ENCODE results near the gene ADAMTS17. TPM values are rescaled to one million over a fixed set of nuclear protein-coding genes. Genes with fewer than 3 reads are reported as not detected.

ADAMTS17 gene
- total RNA-seq, 1 experiment from 2014 or later = 1.6 TPM

DNA sequence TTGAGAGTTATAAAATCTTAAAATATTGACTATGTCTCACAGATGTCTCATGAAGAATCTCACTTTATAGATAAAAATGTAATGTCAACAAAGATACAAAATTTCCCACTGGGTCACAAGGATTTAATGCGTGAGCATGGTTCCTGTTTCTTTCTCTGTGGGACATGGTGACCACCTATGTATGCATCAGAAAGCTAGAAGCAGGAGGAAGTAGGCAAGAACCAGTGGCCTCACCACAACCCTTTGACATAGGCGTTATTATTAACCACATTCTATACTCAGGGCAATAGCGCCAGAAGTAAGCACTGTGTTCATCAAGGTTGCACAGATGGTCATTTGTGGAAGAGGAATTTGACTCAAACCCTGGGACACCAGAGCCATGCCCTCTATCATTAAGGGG is 11.7 kb upstream of the ADAMTS17 start:
- CTCF ChIA-PET = no interaction called here
- no peak for ATAC-seq
- in situ Hi-C loops (cut with HindIII; ENCODE audit: low pct_unique_long_range_greater_than_20kb, low sequenced_read_pairs) = no loop called here
- Histone ChIP-seq H3K9me3 (ENCODE audit: control insufficient read depth, insufficient read depth, low read depth, low read length) (no peaks in the 10 kb centered on the region; the same call in 1 of the 2 replicates), H3K4me3 (ENCODE audit: low read depth in 2 of 2, low read length in 2 of 2) (no peak overlapping the region), H3K27me3 (ENCODE audit: control insufficient read depth, insufficient read depth, low read length) (peaks cover 6% of the 10 kb centered on the region), H3K27ac (ENCODE audit: low read length) (no peak overlapping the region), H3K36me3 (ENCODE audit: control insufficient read depth, insufficient read depth, low read length) (no peaks in the 10 kb centered on the region), H3K4me1 (ENCODE audit: control insufficient read depth, insufficient read depth, low read length) (no peaks in the 10 kb centered on the region; the same call in 1 of the 2 replicates)
- DNase-seq (ENCODE audit: low read depth, low spot score) = no peak
- BruUV-seq (replicated peaks) = no TSS peak
- TF ChIP-seq TCF7L2 (IDR thresholded peaks at IDR 0.05; ENCODE audit: low read depth, low read length) (no peak), SIN3A (IDR thresholded peaks at IDR 0.05; ENCODE audit: borderline replicate concordance, insufficient read depth, low read depth, low read length) (no peak), POLR2AphosphoS5 (IDR thresholded peaks at IDR 0.05; ENCODE audit: low read depth, low read length) (no peak)
- TF ChIP-seq, protein P1, sequence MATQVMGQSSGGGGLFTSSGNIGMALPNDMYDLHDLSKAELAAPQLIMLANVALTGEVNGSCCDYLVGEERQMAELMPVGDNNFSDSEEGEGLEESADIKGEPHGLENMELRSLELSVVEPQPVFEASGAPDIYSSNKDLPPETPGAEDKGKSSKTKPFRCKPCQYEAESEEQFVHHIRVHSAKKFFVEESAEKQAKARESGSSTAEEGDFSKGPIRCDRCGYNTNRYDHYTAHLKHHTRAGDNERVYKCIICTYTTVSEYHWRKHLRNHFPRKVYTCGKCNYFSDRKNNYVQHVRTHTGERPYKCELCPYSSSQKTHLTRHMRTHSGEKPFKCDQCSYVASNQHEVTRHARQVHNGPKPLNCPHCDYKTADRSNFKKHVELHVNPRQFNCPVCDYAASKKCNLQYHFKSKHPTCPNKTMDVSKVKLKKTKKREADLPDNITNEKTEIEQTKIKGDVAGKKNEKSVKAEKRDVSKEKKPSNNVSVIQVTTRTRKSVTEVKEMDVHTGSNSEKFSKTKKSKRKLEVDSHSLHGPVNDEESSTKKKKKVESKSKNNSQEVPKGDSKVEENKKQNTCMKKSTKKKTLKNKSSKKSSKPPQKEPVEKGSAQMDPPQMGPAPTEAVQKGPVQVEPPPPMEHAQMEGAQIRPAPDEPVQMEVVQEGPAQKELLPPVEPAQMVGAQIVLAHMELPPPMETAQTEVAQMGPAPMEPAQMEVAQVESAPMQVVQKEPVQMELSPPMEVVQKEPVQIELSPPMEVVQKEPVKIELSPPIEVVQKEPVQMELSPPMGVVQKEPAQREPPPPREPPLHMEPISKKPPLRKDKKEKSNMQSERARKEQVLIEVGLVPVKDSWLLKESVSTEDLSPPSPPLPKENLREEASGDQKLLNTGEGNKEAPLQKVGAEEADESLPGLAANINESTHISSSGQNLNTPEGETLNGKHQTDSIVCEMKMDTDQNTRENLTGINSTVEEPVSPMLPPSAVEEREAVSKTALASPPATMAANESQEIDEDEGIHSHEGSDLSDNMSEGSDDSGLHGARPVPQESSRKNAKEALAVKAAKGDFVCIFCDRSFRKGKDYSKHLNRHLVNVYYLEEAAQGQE (IDR thresholded peaks at IDR 0.05; ENCODE audit: insufficient read depth in 1 of 2, low read depth in 2 of 2, low read length in 1 of 2) = no peak
- TF ChIP-seq, protein P2, sequence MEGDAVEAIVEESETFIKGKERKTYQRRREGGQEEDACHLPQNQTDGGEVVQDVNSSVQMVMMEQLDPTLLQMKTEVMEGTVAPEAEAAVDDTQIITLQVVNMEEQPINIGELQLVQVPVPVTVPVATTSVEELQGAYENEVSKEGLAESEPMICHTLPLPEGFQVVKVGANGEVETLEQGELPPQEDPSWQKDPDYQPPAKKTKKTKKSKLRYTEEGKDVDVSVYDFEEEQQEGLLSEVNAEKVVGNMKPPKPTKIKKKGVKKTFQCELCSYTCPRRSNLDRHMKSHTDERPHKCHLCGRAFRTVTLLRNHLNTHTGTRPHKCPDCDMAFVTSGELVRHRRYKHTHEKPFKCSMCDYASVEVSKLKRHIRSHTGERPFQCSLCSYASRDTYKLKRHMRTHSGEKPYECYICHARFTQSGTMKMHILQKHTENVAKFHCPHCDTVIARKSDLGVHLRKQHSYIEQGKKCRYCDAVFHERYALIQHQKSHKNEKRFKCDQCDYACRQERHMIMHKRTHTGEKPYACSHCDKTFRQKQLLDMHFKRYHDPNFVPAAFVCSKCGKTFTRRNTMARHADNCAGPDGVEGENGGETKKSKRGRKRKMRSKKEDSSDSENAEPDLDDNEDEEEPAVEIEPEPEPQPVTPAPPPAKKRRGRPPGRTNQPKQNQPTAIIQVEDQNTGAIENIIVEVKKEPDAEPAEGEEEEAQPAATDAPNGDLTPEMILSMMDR (IDR thresholded peaks at IDR 0.05) = no peak
- POLR2A ChIA-PET = interaction anchor here (0.6 kb wide), 1 partner anchor 642 kb away, joined by 3 read pairs; no protein-coding TSS in a partner anchor
- intact Hi-C loops (cut with micrococcal nuclease; ENCODE audit: unreplicated experiment) = no loop called here

DNA sequence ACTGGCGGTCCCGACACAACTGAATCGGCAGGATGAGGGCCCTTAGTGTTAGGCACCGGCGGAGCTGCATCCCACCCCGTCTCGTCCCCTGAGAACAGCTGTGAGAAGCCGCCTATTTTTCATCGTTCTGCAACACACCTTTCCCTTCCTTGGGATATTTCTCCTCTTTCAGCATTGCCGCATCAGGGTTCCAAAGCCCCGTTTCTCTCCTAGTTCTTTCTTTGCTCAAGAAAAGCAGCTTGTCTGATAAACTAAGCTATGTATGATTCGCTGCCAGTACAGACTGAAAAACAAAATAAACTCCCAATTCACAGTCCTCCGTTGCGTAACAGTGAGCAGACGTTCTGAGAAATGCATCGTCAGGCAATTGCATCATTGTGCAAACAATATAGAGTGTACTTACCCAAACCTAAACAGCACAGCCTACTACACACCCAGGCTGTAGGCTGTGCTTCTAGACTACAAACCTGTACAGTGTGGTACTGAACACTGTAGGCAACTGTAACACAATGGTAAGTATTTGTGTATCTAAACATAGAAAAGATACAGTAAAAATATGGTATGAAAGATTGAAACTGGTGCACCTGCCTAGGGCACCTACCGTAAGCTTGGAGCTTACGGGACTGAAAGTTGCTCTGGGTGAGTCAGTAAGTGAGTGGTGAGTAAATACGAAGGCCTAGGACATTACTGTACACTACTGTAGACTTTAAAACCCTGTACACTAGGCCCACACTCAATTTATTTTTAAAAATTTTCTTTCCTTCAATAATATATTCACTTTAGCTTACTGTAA is 8.9 kb upstream of the ADAMTS17 start:
- Histone ChIP-seq H3K36me3 (ENCODE audit: control insufficient read depth, insufficient read depth, low read length) (no peaks in the 10 kb centered on the region), H3K4me1 (ENCODE audit: control insufficient read depth, insufficient read depth, low read length) (no peaks in the 10 kb centered on the region; the same call in 1 of the 2 replicates), H3K27ac (ENCODE audit: low read length) (no peak overlapping the region), H3K9me3 (ENCODE audit: control insufficient read depth, insufficient read depth, low read depth, low read length) (no peaks in the 10 kb centered on the region; the same call in 1 of the 2 replicates), H3K27me3 (ENCODE audit: control insufficient read depth, insufficient read depth, low read length) (peaks cover 6% of the 10 kb centered on the region), H3K4me3 (ENCODE audit: low read depth in 2 of 2, low read length in 2 of 2) (peak overlapping the region; percentile 86 to 89)
- TF ChIP-seq SIN3A (IDR thresholded peaks at IDR 0.05; ENCODE audit: borderline replicate concordance, insufficient read depth, low read depth, low read length) = no peak
- no peak for TF ChIP-seq TCF7L2 (IDR thresholded peaks at IDR 0.05; ENCODE audit: low read depth, low read length)
- TF ChIP-seq POLR2AphosphoS5 (IDR thresholded peaks at IDR 0.05; ENCODE audit: low read depth, low read length) = no peak
- TF ChIP-seq, protein P2 (IDR thresholded peaks at IDR 0.05) = no peak
- TF ChIP-seq, protein P1 (IDR thresholded peaks at IDR 0.05; ENCODE audit: insufficient read depth in 1 of 2, low read depth in 2 of 2, low read length in 1 of 2) = no peak
- no TSS peak for BruUV-seq (replicated peaks)
- DNase-seq (ENCODE audit: low read depth, low spot score) (no peak), ATAC-seq (peak; percentile 20; the same call in 1 of the 2 replicates)
- intact Hi-C loops (cut with micrococcal nuclease; ENCODE audit: unreplicated experiment) (loop anchor here (2.0 kb wide), 1 partner anchor 220 kb away; no protein-coding TSS in a partner anchor), in situ Hi-C loops (cut with HindIII; ENCODE audit: low pct_unique_long_range_greater_than_20kb, low sequenced_read_pairs) (no loop called here)
- CTCF ChIA-PET = interaction anchor here (0.6 to 2.1 kb wide), 9 partner anchors 8 to 422 kb away, joined by 3 to 13 read pairs (median 5); partner anchors contain the start of genes ADAMTS17, ASB7 and LINS1
- POLR2A ChIA-PET = no interaction called here
